Skeletal muscle tissue (tissue), 4 donors: ENCODE results near the gene PGAP1. TPM values are rescaled to one million over a fixed set of nuclear protein-coding genes. Genes with fewer than 3 reads are reported as not detected.

Experiments used
- H3K27ac ChIP-seq: one replicate; pipeline ENCODE4 v1.7.0; 2013; ENCODE audit warnings: mild to moderate bottlenecking, low read depth, low read length, inconsistent platforms
- H3K27me3 ChIP-seq, 3 donors: one replicate each; pipeline ENCODE4 v1.7.0; 2013; ENCODE audit warnings: low read length in 3 of 3; ENCODE audit not compliant: control insufficient read depth in 3 of 3, insufficient read depth in 3 of 3
- H3K36me3 ChIP-seq, 3 donors: one replicate each; pipeline ENCODE4 v1.7.0; 2013; ENCODE audit warnings: low read length in 3 of 3; ENCODE audit not compliant: control insufficient read depth in 3 of 3, insufficient read depth in 3 of 3
- H3K4me1 ChIP-seq, 3 donors: one replicate each; pipeline ENCODE4 v1.7.0; 2013; ENCODE audit warnings: low read length in 3 of 3, mild to moderate bottlenecking in 3 of 3; ENCODE audit not compliant: control insufficient read depth in 3 of 3, insufficient read depth in 3 of 3
- H3K4me3 ChIP-seq, 3 donors: one replicate each; pipeline ENCODE4 v1.7.0; 2013; ENCODE audit warnings: low read length in 3 of 3
- H3K9ac ChIP-seq, 3 donors: one replicate each; pipeline ENCODE4 v1.7.0; 2013; ENCODE audit warnings: low read length in 3 of 3, mild to moderate bottlenecking in 3 of 3, moderate library complexity in 2 of 3, low read depth in 1 of 3
- H3K9me3 ChIP-seq, 3 donors: one replicate each; pipeline ENCODE4 v1.7.0; 2013; ENCODE audit warnings: low read length in 3 of 3; ENCODE audit not compliant: control insufficient read depth in 3 of 3
- total RNA-seq: library from RNA; depleted of rRNA; stranded (reverse); fragments of >200 nt; gene quantifications from one replicate; pipeline ENCODE4 v1.2.3, GENCODE V29; 2014
- donor health status: Osteomylitis.

PGAP1 gene
- total RNA-seq, 1 donor from 2014 or later = 24.0 TPM

DNA sequence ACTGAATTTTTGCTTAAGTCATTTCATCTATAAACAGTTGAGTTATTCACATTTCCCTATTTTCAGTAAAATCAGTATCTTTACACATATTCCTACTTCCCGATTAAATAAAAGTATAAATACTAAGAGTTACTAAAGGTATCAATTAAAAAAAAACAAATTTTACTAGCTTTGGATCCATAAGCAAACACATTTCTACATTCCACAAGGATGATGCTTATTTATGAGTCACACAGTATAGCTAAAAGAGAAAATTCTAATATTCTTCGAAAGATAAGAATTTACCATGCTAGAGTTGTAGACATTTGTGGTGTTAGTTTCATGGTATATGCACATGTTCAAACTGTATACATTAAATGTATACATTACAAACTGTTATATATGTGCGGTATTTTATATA is 23.7 kb downstream of the PGAP1 start:
- H3K9me3 ChIP-seq = no peaks in the 10 kb centered on the region
- H3K27ac ChIP-seq = no peak overlapping the region
- no peaks in the 10 kb centered on the region for H3K4me1 ChIP-seq
- no peak overlapping the region for H3K9ac ChIP-seq
- no peak overlapping the region for H3K4me3 ChIP-seq
- H3K27me3 ChIP-seq = no peaks in the 10 kb centered on the region
- peaks cover 0 to 9% (median 6%) of the 10 kb centered on the region in 3 donors for H3K36me3 ChIP-seq

DNA sequence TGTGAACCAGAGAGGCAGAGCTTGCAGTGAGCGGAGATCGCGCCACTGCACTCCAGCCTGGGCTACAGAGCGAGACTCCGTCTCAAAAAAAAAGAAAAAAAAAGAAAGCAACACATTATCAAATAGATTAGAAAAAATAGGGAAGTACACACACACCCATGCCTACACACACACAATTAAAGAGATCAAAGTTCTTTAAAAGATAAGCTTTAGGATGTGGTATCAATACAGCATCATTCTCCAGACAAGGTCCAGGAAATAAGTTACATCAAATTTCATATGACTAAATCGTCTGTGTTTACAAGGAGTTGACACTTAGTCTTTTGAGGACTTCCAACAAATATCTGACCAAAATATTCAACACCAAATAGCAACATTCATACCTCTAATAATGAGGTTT is 25.7 kb downstream of the PGAP1 start:
- peaks cover 0 to 14% (median 6%) of the 10 kb centered on the region in 3 donors for H3K36me3 ChIP-seq
- no peak overlapping the region for H3K27ac ChIP-seq
- no peaks in the 10 kb centered on the region for H3K4me1 ChIP-seq
- no peak overlapping the region for H3K9ac ChIP-seq
- no peaks in the 10 kb centered on the region for H3K9me3 ChIP-seq
- H3K4me3 ChIP-seq = no peak overlapping the region
- H3K27me3 ChIP-seq = no peaks in the 10 kb centered on the region

DNA sequence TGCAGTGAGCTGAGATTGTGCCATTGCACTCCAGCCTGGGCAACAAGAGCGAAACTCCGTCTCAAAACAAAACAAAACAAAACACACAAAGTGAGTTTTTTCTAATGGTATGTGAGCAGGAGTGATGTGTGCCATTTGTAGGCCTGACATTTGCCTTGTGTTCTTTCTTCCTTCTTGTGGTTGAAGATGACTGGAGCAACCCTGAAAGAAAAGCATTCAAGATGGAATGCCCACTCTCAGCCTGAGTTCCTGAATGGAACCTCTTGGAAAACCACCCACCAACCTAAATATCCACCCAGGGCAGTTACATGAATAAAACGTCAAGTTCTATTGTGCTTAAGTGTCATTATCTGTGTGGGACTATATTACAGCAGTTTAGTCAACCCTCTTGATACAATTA is 26.5 kb downstream of the PGAP1 start:
- Histone ChIP-seq H3K9me3 (no peaks in the 10 kb centered on the region), H3K4me3 (no peak overlapping the region), H3K36me3 (peaks cover 0 to 14% (median 6%) of the 10 kb centered on the region in 3 donors), H3K4me1 (no peaks in the 10 kb centered on the region), H3K27me3 (no peaks in the 10 kb centered on the region), H3K9ac (no peak overlapping the region), H3K27ac (no peak overlapping the region)

DNA sequence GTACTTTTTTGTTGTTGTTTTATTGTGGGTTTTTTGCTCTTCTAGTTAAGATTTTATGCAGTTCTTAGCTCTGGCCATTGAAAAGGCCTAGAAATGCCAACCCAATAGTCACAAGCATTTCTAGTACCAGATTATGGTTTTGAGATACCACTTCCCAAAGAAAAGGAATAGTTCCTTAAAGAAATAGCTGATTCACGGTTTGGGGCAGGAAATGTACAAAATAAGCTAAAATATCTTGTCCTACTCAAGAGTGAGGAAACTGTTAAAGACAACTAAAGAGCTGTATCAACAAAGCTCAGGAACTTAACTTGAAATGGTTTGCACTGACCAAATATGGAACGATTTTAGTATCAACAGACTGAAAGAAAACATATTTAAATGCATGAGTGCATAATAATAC is 35.4 kb downstream of the PGAP1 start:
- no peaks in the 10 kb centered on the region for H3K27me3 ChIP-seq
- H3K4me1 ChIP-seq = no peaks in the 10 kb centered on the region
- H3K27ac ChIP-seq = no peak overlapping the region
- peaks cover 0 to 3% (median 0%) of the 10 kb centered on the region in 3 donors for H3K36me3 ChIP-seq
- no peak overlapping the region for H3K9ac ChIP-seq
- no peaks in the 10 kb centered on the region for H3K9me3 ChIP-seq
- no peak overlapping the region for H3K4me3 ChIP-seq

GRCh38 chr2:196887431-196887830 is 39.1 kb downstream of the PGAP1 start:
- peaks cover 0 to 3% (median 3%) of the 10 kb centered on the region in 3 donors for H3K36me3 ChIP-seq
- no peaks in the 10 kb centered on the region for H3K9me3 ChIP-seq
- no peaks in the 10 kb centered on the region for H3K4me1 ChIP-seq
- H3K4me3 ChIP-seq = no peak overlapping the region
- no peak overlapping the region for H3K27ac ChIP-seq
- H3K27me3 ChIP-seq = no peaks in the 10 kb centered on the region
- no peak overlapping the region for H3K9ac ChIP-seq

GRCh38 chr2:196884368-196884767 is 42.1 kb downstream of the PGAP1 start:
- no peaks in the 10 kb centered on the region for H3K9me3 ChIP-seq
- peaks cover 0 to 6% (median 3%) of the 10 kb centered on the region in 3 donors for H3K36me3 ChIP-seq

GRCh38 chr2:196876364-196876763 is 50.1 kb downstream of the PGAP1 start:
- H3K36me3 ChIP-seq = peaks cover 6 to 27% (median 9%) of the 10 kb centered on the region in 3 donors

More at GRCh38 chr2:196884368-196884767, 42.1 kb downstream of the PGAP1 start:
- Histone ChIP-seq H3K4me3 (no peak overlapping the region), H3K27ac (no peak overlapping the region), H3K27me3 (no peaks in the 10 kb centered on the region), H3K4me1 (no peaks in the 10 kb centered on the region), H3K9ac (no peak overlapping the region)

GRCh38 chr2:196875414-196875813 is 51.1 kb downstream of the PGAP1 start:
- Histone ChIP-seq H3K9me3 (no peaks in the 10 kb centered on the region), H3K27ac (no peak overlapping the region), H3K9ac (no peak overlapping the region), H3K4me1 (no peaks in the 10 kb centered on the region), H3K4me3 (no peak overlapping the region), H3K27me3 (no peaks in the 10 kb centered on the region), H3K36me3 (peaks cover 6 to 30% (median 9%) of the 10 kb centered on the region in 3 donors)

More at GRCh38 chr2:196876364-196876763, 50.1 kb downstream of the PGAP1 start:
- Histone ChIP-seq H3K9ac (no peak overlapping the region), H3K27me3 (no peaks in the 10 kb centered on the region), H3K4me1 (no peaks in the 10 kb centered on the region), H3K27ac (no peak overlapping the region), H3K9me3 (no peaks in the 10 kb centered on the region), H3K4me3 (no peak overlapping the region)

GRCh38 chr2:196873511-196873910 is 53.0 kb downstream of the PGAP1 start:
- H3K4me3 ChIP-seq = no peak overlapping the region
- H3K4me1 ChIP-seq = no peaks in the 10 kb centered on the region
- H3K27me3 ChIP-seq = no peaks in the 10 kb centered on the region
- peaks cover 2 to 23% (median 3%) of the 10 kb centered on the region in 3 donors for H3K36me3 ChIP-seq
- no peak overlapping the region for H3K9ac ChIP-seq
- H3K27ac ChIP-seq = no peak overlapping the region
- H3K9me3 ChIP-seq = no peaks in the 10 kb centered on the region

GRCh38 chr2:196854629-196855028 is 71.9 kb downstream of the PGAP1 start:
- H3K4me1 ChIP-seq = no peaks in the 10 kb centered on the region

More at GRCh38 chr2:196854629-196855028, 71.9 kb downstream of the PGAP1 start:
- Histone ChIP-seq H3K9ac (no peak overlapping the region), H3K27me3 (no peaks in the 10 kb centered on the region), H3K4me3 (no peak overlapping the region), H3K27ac (no peak overlapping the region), H3K36me3 (no peaks in the 10 kb centered on the region), H3K9me3 (no peaks in the 10 kb centered on the region)
